Prostate gland (tissue), 2 donors: ENCODE data around the gene SULT1A3. TPM values are rescaled to one million over a fixed set of nuclear protein-coding genes. Genes with fewer than 3 reads are reported as not detected.

Experiments used
- DNase-seq: peaks from one replicate; pipeline ENCODE4 v3.0.0-alpha.2; 2019; ENCODE audit warnings: low spot score
- H3K27ac ChIP-seq, 2 donors: fragments of 200-600 bp; sonication (generic); 2 replicates each; pipeline ENCODE4 v1.5.1; 2017 to 2019
- H3K27me3 ChIP-seq: fragments of 200-600 bp; sonication (generic); replicated peaks from 2 replicates; pipeline ENCODE4 v1.5.1; 2019; ENCODE audit not compliant: insufficient read depth
- H3K36me3 ChIP-seq, 2 donors: fragments of 200-600 bp; sonication (generic); 1 replicate in 1 of 2; 2 replicates in 1 of 2; pipeline versions ENCODE4 v1.5.1 to v1.8.1; 2017 to 2019
- H3K4me1 ChIP-seq: fragments of 200-600 bp; sonication (generic); replicated peaks from 2 replicates; pipeline ENCODE4 v1.5.1; 2019
- H3K4me3 ChIP-seq, 2 donors: fragments of 200-600 bp; sonication (generic); 2 replicates each; pipeline ENCODE4 v1.5.1; 2017 to 2019
- H3K9me3 ChIP-seq: fragments of 200-600 bp; sonication (generic); 2 replicates; pipeline ENCODE4 v1.5.1; 2017
- CTCF ChIP-seq, 4 experiments: fragments of 200-600 bp in 2 of 4; fragments of 450-650 bp in 2 of 4; sonication (generic) in 2 of 4; IDR thresholded peaks; 1 replicate in 3 of 4; 2 replicates in 1 of 4; pipeline ENCODE4 v1.5.1; 2016 to 2019; ENCODE audit warnings: antibody characterized with exemption in 4 of 4, mild to moderate bottlenecking in 2 of 4, moderate library complexity in 2 of 4
- POLR2A ChIP-seq: fragments of 450-650 bp; IDR thresholded peaks from one replicate; pipeline ENCODE4 v1.6.1; 2016; ENCODE audit warnings: antibody characterized with exemption, mild to moderate bottlenecking
- POLR2AphosphoS5 ChIP-seq: sonication (generic); formaldehyde crosslinking; IDR thresholded peaks from one replicate; pipeline ENCODE4 v1.6.1; 2017; ENCODE audit warnings: antibody characterized with exemption
- WGBS: methylation state at CpG from one replicate; pipeline ENCODE4 v1.1.5; 2018; 5-methylcytosine and 5-hydroxymethylcytosine counted together
- intact Hi-C: fragments of 100-400 bp; cut with DNase I; formaldehyde crosslinking; loops from one replicate; pipeline ENCODE4 v1.14.2; 2022
- total RNA-seq, 2 donors: library from RNA; depleted of rRNA; stranded (reverse); fragments of >200 nt; gene quantifications; one replicate each; pipeline ENCODE4 v1.1.0, GENCODE V29; 2016

SULT1A3 gene
- total RNA-seq, 2 donors from 2014 or later = 8.8 to 10.2 TPM

GRCh38 chr16:30184891-30185682 lies 14.0 kb upstream of the SULT1A3 start:
- Histone ChIP-seq H3K4me3 (peak overlapping the region; percentile 48 to 49), H3K36me3 (no peaks in the 10 kb centered on the region), H3K27ac (no peak overlapping the region), H3K9me3 (no peaks in the 10 kb centered on the region), H3K4me1 (no peaks in the 10 kb centered on the region), H3K27me3 (no peaks in the 10 kb centered on the region)
- no peak for TF ChIP-seq POLR2A
- no peak for TF ChIP-seq POLR2AphosphoS5
- no peak for TF ChIP-seq CTCF (IDR thresholded peaks at IDR 0.05)
- DNase-seq = no peak
- intact Hi-C loops = no loop called here
- 84% methylated on average over 11 of the region's 13 CpGs for WGBS

- intact Hi-C loops = no loop called here
- TF ChIP-seq CTCF (IDR thresholded peaks at IDR 0.05) (no peak), POLR2AphosphoS5 (no peak), POLR2A (no peak)
- no peaks in the 10 kb centered on the region for H3K36me3 ChIP-seq
- no peaks in the 10 kb centered on the region for H3K9me3 ChIP-seq
- no peak overlapping the region for H3K27ac ChIP-seq
- H3K4me3 ChIP-seq = no peak overlapping the region
- no peaks in the 10 kb centered on the region for H3K4me1 ChIP-seq
- WGBS = 81% methylated on average over 13 of the region's 15 CpGs
- no peaks in the 10 kb centered on the region for H3K27me3 ChIP-seq
- no peak for DNase-seq
Measured at GRCh38 chr16:30185683-30186421, 13.2 kb upstream of the SULT1A3 start.

DNA sequence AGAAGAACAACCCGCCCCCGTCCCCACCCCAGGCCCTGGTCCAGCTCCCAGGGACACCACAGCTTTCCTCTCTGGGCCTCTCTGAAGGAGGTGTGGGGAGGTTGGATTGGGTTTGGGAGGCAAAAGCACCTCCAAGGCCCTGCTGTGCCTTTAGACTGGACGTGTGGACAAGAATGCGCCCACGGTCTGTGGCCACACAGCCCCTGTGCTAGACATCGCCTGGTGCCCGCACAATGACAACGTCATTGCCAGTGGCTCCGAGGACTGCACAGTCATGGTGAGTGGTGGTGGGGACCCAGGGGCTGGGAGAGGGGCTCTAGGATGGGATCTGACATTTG lies 12.6 kb upstream of the SULT1A3 start:
- no peaks in the 10 kb centered on the region for H3K36me3 ChIP-seq
- H3K4me1 ChIP-seq = no peaks in the 10 kb centered on the region
- intact Hi-C loops = no loop called here
- H3K9me3 ChIP-seq = no peaks in the 10 kb centered on the region
- no peak for DNase-seq
- H3K27me3 ChIP-seq = no peaks in the 10 kb centered on the region
- 78% methylated on average over 9 of the region's 9 CpGs for whole genome bisulfite sequencing
- H3K4me3 ChIP-seq = no peak overlapping the region
- no peak for TF ChIP-seq POLR2A
- no peak for TF ChIP-seq CTCF (IDR thresholded peaks at IDR 0.05)
- TF ChIP-seq POLR2AphosphoS5 = no peak
- no peak overlapping the region for H3K27ac ChIP-seq

GRCh38 chr16:30186782-30187555 lies 12.1 kb upstream of the SULT1A3 start:
- Histone ChIP-seq H3K27ac (no peak overlapping the region), H3K9me3 (no peaks in the 10 kb centered on the region), H3K36me3 (no peaks in the 10 kb centered on the region), H3K27me3 (no peaks in the 10 kb centered on the region), H3K4me3 (no peak overlapping the region), H3K4me1 (no peaks in the 10 kb centered on the region)
- WGBS = 54% methylated on average over 35 of the region's 36 CpGs
- peak; percentile 44 for DNase-seq
- TF ChIP-seq CTCF (IDR thresholded peaks at IDR 0.05) (peak in 3 of 4 experiments; percentile 41 to 73 (median 45)), POLR2A (no peak), POLR2AphosphoS5 (no peak)
- intact Hi-C loops = no loop called here
